Left renal pelvis (tissue), 4 donors: ENCODE measurements around the gene ZNF267. TPM values are rescaled to one million over a fixed set of nuclear protein-coding genes. Genes with fewer than 3 reads are reported as not detected.
"Not testable (repeated sequence)": the region's sequence is repeated elsewhere in the genome, so short reads cannot be mapped to it uniquely, and the experiment has no call there.

Source experiments
- DNase-seq, 4 donors: peaks; one replicate each; pipeline ENCODE4 v3.0.0-alpha.2; 2013; ENCODE audit warnings: low read depth in 4 of 4, low spot score in 3 of 4
- polyA plus RNA-seq, 4 donors: library from polyadenylated mRNA; unstranded; fragments of 120-200 nt; gene quantifications; one replicate each; pipeline ENCODE4 v1.2.1, GENCODE V29; 2013; ENCODE audit not compliant: insufficient read length in 4 of 4

The ZNF267 gene
- polyA plus RNA-seq, 4 donors: 9.3 to 18.2 (median 14.0) TPM

GRCh38 chr16:31877876-31878642 is 4.5 kb downstream of the ZNF267 start:
- no peak for DNase-seq

GRCh38 chr16:31879937-31880321 is 6.3 kb downstream of the ZNF267 start:
- DNase-seq: no peak

- no peak for DNase-seq
Observed at GRCh38 chr16:31880322-31880979, 6.8 kb downstream of the ZNF267 start.

GRCh38 chr16:31886227-31886626 is 12.6 kb downstream of the ZNF267 start:
- DNase-seq: no peak

GRCh38 chr16:31888735-31889134 is 15.1 kb downstream of the ZNF267 start:
- DNase-seq: no peak

GRCh38 chr16:31892111-31892510 is 18.5 kb downstream of the ZNF267 start:
- DNase-seq: not testable (repeated sequence)

- no peak for DNase-seq
Observed at GRCh38 chr16:31893824-31894223, 20.2 kb downstream of the ZNF267 start.

GRCh38 chr16:31897283-31897682 is 23.7 kb downstream of the ZNF267 start:
- DNase-seq: no peak

- no peak for DNase-seq
Observed at GRCh38 chr16:31899505-31899904, 25.9 kb downstream of the ZNF267 start.

GRCh38 chr16:31904571-31904970 is 31.0 kb downstream of the ZNF267 start:
- DNase-seq: not testable (repeated sequence)

- DNase-seq: no peak
Observed at GRCh38 chr16:31913668-31914067, 40.1 kb downstream of the ZNF267 start.

GRCh38 chr16:31916056-31916488 is 42.5 kb downstream of the ZNF267 start:
- no peak for DNase-seq

- DNase-seq: no peak
Observed at GRCh38 chr16:31920373-31920772, 46.8 kb downstream of the ZNF267 start.

- not testable (repeated sequence) for DNase-seq
Observed at GRCh38 chr16:31951806-31952205, 78.2 kb downstream of the ZNF267 start.

GRCh38 chr16:31952206-31952605 is 78.6 kb downstream of the ZNF267 start:
- DNase-seq: not testable (repeated sequence)

- not testable (repeated sequence) for DNase-seq
Observed at GRCh38 chr16:31956221-31956620, 82.6 kb downstream of the ZNF267 start.

- not testable (repeated sequence) for DNase-seq
Observed at GRCh38 chr16:31960186-31960910, 86.7 kb downstream of the ZNF267 start.
